Endothelial cell (in vitro differentiated cells): ENCODE data around the gene RASAL2. TPM values are rescaled to one million over a fixed set of nuclear protein-coding genes. Genes with fewer than 3 reads are reported as not detected.
A peak's percentile ranks its signal among the peaks of the same experiment; 100 is the strongest.
"Not testable (repeated sequence)": the region's sequence is repeated elsewhere in the genome, so short reads cannot be mapped to it uniquely, and the experiment has no call there.

Experiments used
- DNase-seq: peaks from one replicate; pipeline ENCODE4 v3.0.0; 2021; ENCODE audit warnings: low spot score
- H3K27ac Mint-ChIP-seq: one replicate; pipeline ENCODE4 v1.8.0; 2021; ENCODE audit warnings: mixed read lengths, inconsistent platforms; ENCODE audit not compliant: unreplicated experiment
- H3K27me3 Mint-ChIP-seq: one replicate; pipeline ENCODE4 v1.8.0; 2021; ENCODE audit warnings: mild to moderate bottlenecking, moderate library complexity, mixed read lengths, inconsistent platforms; ENCODE audit not compliant: unreplicated experiment
- H3K36me3 Mint-ChIP-seq: one replicate; pipeline ENCODE4 v1.8.0; 2021; ENCODE audit warnings: mild to moderate bottlenecking, low read depth, mixed read lengths, inconsistent platforms; ENCODE audit not compliant: unreplicated experiment
- H3K4me1 Mint-ChIP-seq: one replicate; pipeline ENCODE4 v1.8.0; 2021; ENCODE audit warnings: mild to moderate bottlenecking, mixed read lengths, inconsistent platforms; ENCODE audit not compliant: unreplicated experiment
- H3K4me3 Mint-ChIP-seq: one replicate; pipeline ENCODE4 v1.8.0; 2021; ENCODE audit warnings: mild to moderate bottlenecking, mixed read lengths, inconsistent platforms; ENCODE audit not compliant: unreplicated experiment
- H3K9me3 Mint-ChIP-seq: one replicate; pipeline ENCODE4 v1.8.0; 2021; ENCODE audit warnings: mixed read lengths, inconsistent platforms; ENCODE audit not compliant: unreplicated experiment
- total RNA-seq: library from RNA; stranded (reverse); fragmentation: NEBNext Ultra II Directional; extraction: Animal tissue kit (Norgen Biotek cat#: 25700); gene quantifications from one replicate; pipeline ENCODE4 v1.2.1, GENCODE V29; 2021; ENCODE audit not compliant: unreplicated experiment
- TF ChIP-seq, protein P1 (sequence below): fragments of 200-600 bp; sonication (generic); IDR thresholded peaks from one replicate; pipeline ENCODE4 v1.5.0; 2021; ENCODE audit warnings: antibody characterized with exemption; ENCODE audit not compliant: unreplicated experiment

Gene RASAL2
- total RNA-seq, 1 donor from 2014 or later: 82.1 TPM

DNA sequence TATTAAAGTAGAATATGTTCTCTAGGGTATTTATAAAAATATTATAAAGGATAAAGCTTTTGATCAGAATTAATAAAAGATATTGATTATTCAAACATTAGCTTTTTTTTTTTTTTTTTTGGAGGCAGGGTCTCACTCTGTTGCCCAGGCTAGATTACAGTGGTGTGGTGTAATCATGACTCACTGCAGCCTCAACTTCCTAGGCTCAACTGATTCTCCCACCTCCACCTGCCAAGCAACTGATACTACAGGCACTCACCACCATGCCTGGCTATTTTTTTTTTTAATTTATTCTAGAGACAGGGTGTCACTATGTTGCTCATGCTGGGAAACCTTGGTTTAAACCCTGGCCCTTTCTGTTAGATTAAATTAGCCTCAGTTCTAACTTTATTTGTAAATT is 214.5 kb downstream of the RASAL2 start:
- no peak for DNase-seq
- peaks cover 31% of the 10 kb centered on the region for H3K4me1 Mint-ChIP-seq
- TF ChIP-seq, protein P1, sequence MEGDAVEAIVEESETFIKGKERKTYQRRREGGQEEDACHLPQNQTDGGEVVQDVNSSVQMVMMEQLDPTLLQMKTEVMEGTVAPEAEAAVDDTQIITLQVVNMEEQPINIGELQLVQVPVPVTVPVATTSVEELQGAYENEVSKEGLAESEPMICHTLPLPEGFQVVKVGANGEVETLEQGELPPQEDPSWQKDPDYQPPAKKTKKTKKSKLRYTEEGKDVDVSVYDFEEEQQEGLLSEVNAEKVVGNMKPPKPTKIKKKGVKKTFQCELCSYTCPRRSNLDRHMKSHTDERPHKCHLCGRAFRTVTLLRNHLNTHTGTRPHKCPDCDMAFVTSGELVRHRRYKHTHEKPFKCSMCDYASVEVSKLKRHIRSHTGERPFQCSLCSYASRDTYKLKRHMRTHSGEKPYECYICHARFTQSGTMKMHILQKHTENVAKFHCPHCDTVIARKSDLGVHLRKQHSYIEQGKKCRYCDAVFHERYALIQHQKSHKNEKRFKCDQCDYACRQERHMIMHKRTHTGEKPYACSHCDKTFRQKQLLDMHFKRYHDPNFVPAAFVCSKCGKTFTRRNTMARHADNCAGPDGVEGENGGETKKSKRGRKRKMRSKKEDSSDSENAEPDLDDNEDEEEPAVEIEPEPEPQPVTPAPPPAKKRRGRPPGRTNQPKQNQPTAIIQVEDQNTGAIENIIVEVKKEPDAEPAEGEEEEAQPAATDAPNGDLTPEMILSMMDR: no peak
- peaks cover 2% of the 10 kb centered on the region for H3K27me3 Mint-ChIP-seq
- no peak overlapping the region for H3K4me3 Mint-ChIP-seq
- peaks cover 7% of the 10 kb centered on the region for H3K36me3 Mint-ChIP-seq
- H3K9me3 Mint-ChIP-seq: no peaks in the 10 kb centered on the region
- no peak overlapping the region for H3K27ac Mint-ChIP-seq

DNA sequence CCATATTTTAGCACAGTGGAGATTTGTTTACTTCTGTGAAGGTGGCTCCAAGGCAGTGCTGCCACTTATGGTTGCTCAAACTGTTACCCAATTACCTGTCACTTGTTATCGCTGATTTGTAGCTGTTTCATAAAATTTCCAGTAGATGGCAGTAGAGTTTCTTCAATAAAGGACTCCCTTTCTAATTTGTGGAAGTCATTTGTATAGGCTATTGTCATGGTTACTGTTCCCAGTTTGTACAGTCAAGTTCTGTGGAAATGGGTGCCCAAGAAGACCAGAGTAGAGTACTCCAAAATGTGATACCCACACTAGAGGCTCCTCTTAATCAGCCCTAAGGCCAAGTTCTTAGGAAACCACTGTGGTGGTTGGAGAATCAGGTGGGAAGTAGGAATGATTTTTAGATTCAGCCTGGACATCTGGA is 216.8 kb downstream of the RASAL2 start:
- TF ChIP-seq, protein P1: peak; percentile 90
- H3K27me3 Mint-ChIP-seq: no peaks in the 10 kb centered on the region
- peaks cover 22% of the 10 kb centered on the region for H3K4me1 Mint-ChIP-seq
- peak overlapping the region; percentile 31 for H3K4me3 Mint-ChIP-seq
- H3K9me3 Mint-ChIP-seq: no peaks in the 10 kb centered on the region
- peak overlapping the region; percentile 92 for H3K27ac Mint-ChIP-seq
- H3K36me3 Mint-ChIP-seq: peaks cover under 1% of the 10 kb centered on the region
- DNase-seq: peak; percentile 9

DNA sequence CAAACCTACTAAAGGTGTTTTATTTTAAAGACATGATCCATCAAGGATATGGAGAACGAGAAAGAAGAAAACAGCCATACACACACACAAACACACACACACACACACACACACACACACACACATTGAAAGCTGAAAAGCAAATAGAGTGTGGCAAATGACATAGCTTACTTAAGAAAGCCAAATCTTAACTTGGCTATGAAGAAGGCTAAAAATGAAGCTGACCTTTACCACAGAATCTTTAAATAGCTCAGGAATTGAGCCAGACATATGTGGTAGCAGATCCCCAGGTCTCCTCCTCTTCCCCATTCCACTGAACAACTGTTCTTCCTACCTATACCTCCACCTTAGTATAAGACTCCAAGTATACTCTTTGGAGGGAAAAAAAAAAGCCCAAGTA is 217.3 kb downstream of the RASAL2 start:
- no peak overlapping the region for H3K4me3 Mint-ChIP-seq
- H3K4me1 Mint-ChIP-seq: peaks cover 22% of the 10 kb centered on the region
- peak overlapping the region; percentile 92 for H3K27ac Mint-ChIP-seq
- no peaks in the 10 kb centered on the region for H3K36me3 Mint-ChIP-seq
- H3K27me3 Mint-ChIP-seq: no peaks in the 10 kb centered on the region
- H3K9me3 Mint-ChIP-seq: no peaks in the 10 kb centered on the region
- TF ChIP-seq, protein P1: no peak
- no peak for DNase-seq

DNA sequence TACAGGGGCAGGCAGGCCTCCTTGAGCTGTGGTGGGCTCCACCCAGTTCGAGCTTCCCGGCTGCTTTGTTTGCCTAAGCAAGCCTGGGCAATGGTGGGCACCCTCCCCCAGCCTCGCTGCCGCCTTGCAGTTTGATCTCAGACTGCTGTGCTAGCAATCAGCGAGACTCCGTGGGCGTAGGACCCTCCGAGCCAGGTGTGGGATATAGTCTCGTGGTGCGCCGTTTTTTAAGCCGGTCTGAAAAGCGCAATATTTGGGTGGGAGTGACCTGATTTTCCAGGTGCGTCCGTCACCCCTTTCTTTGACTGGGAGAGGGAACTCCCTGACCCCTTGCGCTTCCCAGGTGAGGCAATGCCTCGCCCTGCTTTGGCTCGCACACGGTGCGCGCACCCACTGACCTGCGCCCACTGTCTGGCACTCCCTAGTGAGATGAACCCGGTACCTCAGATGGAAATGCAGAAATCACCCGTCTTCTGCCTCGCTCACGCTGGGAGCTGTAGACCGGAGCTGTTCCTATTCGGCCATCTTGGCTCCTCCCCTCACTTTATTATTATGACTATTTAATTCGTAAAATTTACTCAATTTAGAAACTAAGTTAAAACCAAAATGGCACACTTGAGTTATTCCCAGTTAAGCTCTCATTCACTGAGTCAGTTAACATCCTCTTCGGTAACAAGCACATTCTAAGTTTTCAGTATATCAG is 226.5 kb downstream of the RASAL2 start:
- Mint-ChIP-seq H3K27ac (peak overlapping the region; percentile 72), H3K4me3 (peak overlapping the region; percentile 83), H3K4me1 (peaks cover 11% of the 10 kb centered on the region)
- DNase-seq, H3K27me3 Mint-ChIP-seq, H3K9me3 Mint-ChIP-seq, H3K36me3 Mint-ChIP-seq: not testable (repeated sequence)

- peaks cover 11% of the 10 kb centered on the region for H3K4me1 Mint-ChIP-seq
- TF ChIP-seq, protein P1: no peak
Measured at GRCh38 chr1:178323067-178323466, 229.2 kb downstream of the RASAL2 start.

More at GRCh38 chr1:178323067-178323466, 229.2 kb downstream of the RASAL2 start:
- Mint-ChIP-seq H3K36me3 (peaks cover 4% of the 10 kb centered on the region), H3K9me3 (no peaks in the 10 kb centered on the region), H3K27ac (no peak overlapping the region), H3K27me3 (peaks cover 2% of the 10 kb centered on the region), H3K4me3 (no peak overlapping the region)
- DNase-seq: no peak
